GM23338 (cell line): ENCODE results near the gene CLCN4. TPM values are rescaled to one million over a fixed set of nuclear protein-coding genes. Genes with fewer than 3 reads are reported as not detected.

Source experiments
- ATAC-seq: fragments of 200-7000 bp; cut with Tn5 transposase; 3 replicates; pipeline ENCODE4 v1.9.1; 2020
- DNase-seq: peaks from one replicate; pipeline ENCODE4 v3.0.0-alpha.2; 2015; ENCODE audit warnings: low spot score
- H2AFZ ChIP-seq: fragments of 200-600 bp; sonication (generic); 2 replicates; pipeline ENCODE4 v1.8.0; 2016; ENCODE audit warnings: antibody characterized with exemption, mild to moderate bottlenecking, moderate library complexity
- H3F3A ChIP-seq: fragments of 200-600 bp; sonication (generic); replicated peaks from 2 replicates; pipeline ENCODE4 v1.8.0; 2017; ENCODE audit warnings: antibody characterized with exemption, mixed run types, low read depth
- H3K27ac ChIP-seq: fragments of 200-600 bp; sonication (generic); 2 replicates; pipeline ENCODE4 v1.6.1; 2016; ENCODE audit warnings: low read depth
- H3K27me3 ChIP-seq: fragments of 200-600 bp; sonication (generic); 2 replicates; pipeline ENCODE4 v1.8.0; 2016; ENCODE audit warnings: mild to moderate bottlenecking, mixed run types, moderate library complexity; ENCODE audit not compliant: insufficient read depth
- H3K36me3 ChIP-seq: fragments of 200-600 bp; sonication (generic); 2 replicates; pipeline ENCODE4 v1.8.0; 2016; ENCODE audit warnings: mild to moderate bottlenecking; ENCODE audit not compliant: insufficient read depth
- H3K4me1 ChIP-seq: fragments of 200-600 bp; sonication (generic); 2 replicates; pipeline ENCODE4 v1.8.0; 2016; ENCODE audit warnings: mild to moderate bottlenecking, moderate library complexity; ENCODE audit not compliant: insufficient read depth
- H3K4me2 ChIP-seq: fragments of 200-600 bp; sonication (generic); 2 replicates; pipeline ENCODE4 v1.7.1; 2017; ENCODE audit warnings: mixed run types
- H3K4me3 ChIP-seq: fragments of 200-600 bp; sonication (generic); 2 replicates; pipeline ENCODE4 v1.6.1; 2016; ENCODE audit warnings: mixed run types
- H3K79me2 ChIP-seq: fragments of 200-600 bp; sonication (generic); replicated peaks from 2 replicates; pipeline ENCODE4 v1.8.0; 2017; ENCODE audit warnings: mild to moderate bottlenecking; ENCODE audit not compliant: insufficient read depth
- H3K9me2 ChIP-seq: fragments of 200-600 bp; sonication (generic); 2 replicates; pipeline ENCODE4 v1.8.0; 2017; ENCODE audit not compliant: insufficient read depth
- H4K20me1 ChIP-seq: fragments of 200-600 bp; sonication (generic); replicated peaks from 2 replicates; pipeline ENCODE4 v1.8.0; 2017; ENCODE audit warnings: mild to moderate bottlenecking; ENCODE audit not compliant: insufficient read depth
- H3K27ac Mint-ChIP-seq: 2 replicates; pipeline ENCODE4 v1.8.0; 2020; ENCODE audit warnings: inconsistent platforms, mild to moderate bottlenecking, moderate library complexity, mixed read lengths
- H3K27me3 Mint-ChIP-seq: 3 replicates; pipeline ENCODE4 v1.8.0; 2022; ENCODE audit warnings: low read depth, mild to moderate bottlenecking, moderate library complexity, mixed read lengths, inconsistent platforms; ENCODE audit not compliant: insufficient read depth, poor library complexity
- H3K36me3 Mint-ChIP-seq: 3 replicates; pipeline ENCODE4 v1.8.0; 2021; ENCODE audit warnings: low read depth, mild to moderate bottlenecking, inconsistent platforms, moderate library complexity, mixed read lengths
- H3K4me1 Mint-ChIP-seq: 3 replicates; pipeline ENCODE4 v1.8.0; 2020; ENCODE audit warnings: mild to moderate bottlenecking, inconsistent platforms, mixed read lengths
- H3K4me3 Mint-ChIP-seq: 3 replicates; pipeline ENCODE4 v1.8.0; 2021; ENCODE audit warnings: moderate library complexity, mild to moderate bottlenecking, inconsistent platforms, mixed read lengths
- H3K9me3 Mint-ChIP-seq: 3 replicates; pipeline ENCODE4 v1.8.0; 2020; ENCODE audit warnings: moderate library complexity, mild to moderate bottlenecking, inconsistent platforms, mixed read lengths
- CREB1 ChIP-seq: fragments of 250-450 bp; sonication (Bioruptor Pico); IDR thresholded peaks from 2 replicates; pipeline ENCODE4 v1.5.0; 2020; ENCODE audit warnings: low read depth, mild to moderate bottlenecking, moderate library complexity
- CTCF ChIP-seq, 2 experiments: fragments of 200-600 bp in 1 of 2; sonication (generic) in 1 of 2; conservative IDR thresholded peaks; 2 replicates each; pipeline versions ENCODE4 v1.5.1 to v1.6.1; 2016 to 2017; ENCODE audit warnings: antibody characterized with exemption in 2 of 2, low read depth in 2 of 2, mild to moderate bottlenecking in 2 of 2, moderate library complexity in 1 of 2
- EZH2 ChIP-seq: fragments of 200-600 bp; sonication (generic); IDR thresholded peaks from one replicate; pipeline ENCODE4 v1.8.0; 2017; ENCODE audit warnings: antibody characterized with exemption, mild to moderate bottlenecking, low read depth; ENCODE audit not compliant: unreplicated experiment
- EZH2phosphoT487 ChIP-seq: fragments of 200-600 bp; sonication (generic); IDR thresholded peaks from one replicate; pipeline ENCODE4 v1.8.1; 2018; ENCODE audit warnings: antibody characterized with exemption; ENCODE audit not compliant: unreplicated experiment
- JUNB ChIP-seq: IDR thresholded peaks from one replicate; pipeline ENCODE4 v1.6.1; 2016; ENCODE audit warnings: antibody characterized with exemption; ENCODE audit not compliant: unreplicated experiment
- POLR2AphosphoS5 ChIP-seq: IDR thresholded peaks from 2 replicates; pipeline ENCODE4 v1.6.1; 2016; ENCODE audit warnings: antibody characterized with exemption, low read depth
- REST ChIP-seq: IDR thresholded peaks from one replicate; pipeline ENCODE4 v1.6.1; 2018; ENCODE audit warnings: antibody characterized with exemption; ENCODE audit not compliant: unreplicated experiment
- STAT1 ChIP-seq: IDR thresholded peaks from one replicate; pipeline ENCODE4 v1.6.1; 2016; ENCODE audit warnings: antibody characterized with exemption; ENCODE audit not compliant: unreplicated experiment
- ZNF114 ChIP-seq: fragments of 250-450 bp; sonication (Bioruptor Pico); IDR thresholded peaks from 2 replicates; pipeline ENCODE4 v1.5.0; 2020; ENCODE audit warnings: mild to moderate bottlenecking, moderate library complexity
- ZNF331 ChIP-seq: fragments of 250-450 bp; sonication (Bioruptor Pico); IDR thresholded peaks from 2 replicates; pipeline ENCODE4 v1.5.0; 2020; ENCODE audit warnings: low read depth, mild to moderate bottlenecking, moderate library complexity
- polyA plus RNA-seq: library from polyadenylated mRNA; unstranded; fragments of >200 nt; fragmentation: Nextera tagmentation; extraction: Ambion mirVana; gene quantifications from 2 replicates; pipeline ENCODE4 v1.2.1, GENCODE V29; 2016
- total RNA-seq: library from RNA; depleted of rRNA; stranded (reverse); fragments of >200 nt; shearing (Covaris generic); gene quantifications from 2 replicates; pipeline ENCODE4 v1.2.3, GENCODE V29; 2014

Gene CLCN4
- total and polyA plus RNA-seq, 2 experiments from 2014 or later, result 1.2 to 4.9 TPM

DNA sequence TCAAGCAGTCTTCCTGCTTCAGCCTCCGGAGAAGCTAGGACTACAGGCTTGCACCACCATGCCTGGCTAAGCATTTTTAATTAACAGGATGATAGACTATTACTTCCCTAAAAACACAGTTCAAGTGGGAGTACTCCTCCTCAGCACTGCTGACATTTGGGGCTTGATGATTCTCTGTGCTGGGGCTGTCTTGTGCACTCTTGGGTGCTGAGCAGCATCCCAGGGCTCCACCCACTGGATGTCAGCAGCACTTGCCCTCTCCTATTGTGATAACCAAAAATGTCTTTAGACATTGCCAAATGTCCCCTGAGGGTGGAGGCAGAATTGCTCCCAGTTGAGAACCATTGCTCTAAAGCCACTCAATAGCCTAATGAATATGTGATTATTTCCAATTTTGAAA lies 60.4 kb downstream of the CLCN4 start:
- H3F3A ChIP-seq, result no peaks in the 10 kb centered on the region
- peak; percentile 17 for DNase-seq
- Mint-ChIP-seq H3K27ac (no peak overlapping the region), H3K4me3 (no peak overlapping the region), H3K9me3 (no peaks in the 10 kb centered on the region), H3K4me1 (no peaks in the 10 kb centered on the region), H3K36me3 (no peaks in the 10 kb centered on the region; the same call in 2 of the 3 replicates), H3K27me3 (no peaks in the 10 kb centered on the region)
- H2AFZ ChIP-seq, result no peak overlapping the region
- TF ChIP-seq REST, result no peak
- peak in 1 of 2 experiments; percentile 25; a peak in 3 of 4 replicates for TF ChIP-seq CTCF (conservative IDR thresholded peaks at IDR 0.05; ENCODE audit: low read depth in 2 of 2)
- H3K4me1 ChIP-seq, result no peaks in the 10 kb centered on the region
- H3K27me3 ChIP-seq, result no peaks in the 10 kb centered on the region
- peak; percentile 53 for ATAC-seq
- H3K9me2 ChIP-seq, result no peaks in the 10 kb centered on the region
- H3K4me3 ChIP-seq, result no peak overlapping the region
- H4K20me1 ChIP-seq, result no peaks in the 10 kb centered on the region
- no peaks in the 10 kb centered on the region for H3K36me3 ChIP-seq
- H3K27ac ChIP-seq, result no peak overlapping the region
- H3K4me2 ChIP-seq, result no peak overlapping the region
- H3K79me2 ChIP-seq, result no peaks in the 10 kb centered on the region

- Histone ChIP-seq H3K9me2 (no peaks in the 10 kb centered on the region), H3K4me2 (no peak overlapping the region), H4K20me1 (no peaks in the 10 kb centered on the region), H3K27ac (no peak overlapping the region), H3F3A (no peaks in the 10 kb centered on the region), H3K36me3 (no peaks in the 10 kb centered on the region), H3K4me3 (no peak overlapping the region), H2AFZ (no peak overlapping the region), H3K79me2 (no peaks in the 10 kb centered on the region), H3K4me1 (no peaks in the 10 kb centered on the region), H3K27me3 (no peaks in the 10 kb centered on the region)
- Mint-ChIP-seq H3K36me3 (no peaks in the 10 kb centered on the region; the same call in 2 of the 3 replicates), H3K27ac (no peak overlapping the region), H3K4me3 (no peak overlapping the region), H3K4me1 (no peaks in the 10 kb centered on the region), H3K9me3 (no peaks in the 10 kb centered on the region), H3K27me3 (no peaks in the 10 kb centered on the region)
- TF ChIP-seq EZH2, result no peak
- TF ChIP-seq ZNF114, result no peak
- TF ChIP-seq POLR2AphosphoS5, result no peak
- no peak for TF ChIP-seq CTCF (conservative IDR thresholded peaks at IDR 0.05; ENCODE audit: low read depth in 2 of 2)
- TF ChIP-seq ZNF331, result no peak
- TF ChIP-seq STAT1, result no peak
- TF ChIP-seq REST, result no peak
- TF ChIP-seq JUNB, result no peak
- TF ChIP-seq CREB1 (CRISPR knock-in tag), result no peak
- no peak for TF ChIP-seq EZH2phosphoT487
- DNase-seq, result no peak
- no peak for ATAC-seq
Observed at GRCh38 chrX:10221651-10222050, 64.9 kb downstream of the CLCN4 start.
